Activated naive CD4-positive, alpha-beta T cell treated with anti-CD3 and anti-CD28 coated beads, Interleukin-2, amount 10 ng/mL, durations not matched to agents 7 days and 5 days (primary cell): ENCODE results near the gene ATG5.

Experiments used
- CTCF ChIA-PET: fragments of 350-600 bp; sonication (Branson Sonifier 250); formaldehyde crosslinking; loops from one replicate; lab custom pipeline; 2021; ENCODE audit warnings: antibody characterized with exemption; lab: Charles Lee
- DNase-seq: peaks from one replicate; pipeline ENCODE4 v3.0.0-alpha.2; 2020
- H3K27ac Mint-ChIP-seq: one replicate; pipeline ENCODE4 v1.8.0; 2021; ENCODE audit warnings: mild to moderate bottlenecking, moderate library complexity, mixed read lengths
- H3K27me3 Mint-ChIP-seq: one replicate; pipeline ENCODE4 v1.8.0; 2021; ENCODE audit warnings: mild to moderate bottlenecking, mixed read lengths
- H3K36me3 Mint-ChIP-seq: one replicate; pipeline ENCODE4 v1.8.0; 2021; ENCODE audit warnings: mixed read lengths
- H3K4me1 Mint-ChIP-seq: one replicate; pipeline ENCODE4 v1.8.0; 2021; ENCODE audit warnings: mixed read lengths
- H3K4me3 Mint-ChIP-seq: one replicate; pipeline ENCODE4 v1.8.0; 2021; ENCODE audit warnings: mild to moderate bottlenecking, moderate library complexity, mixed read lengths
- H3K9me3 Mint-ChIP-seq: one replicate; pipeline ENCODE4 v1.8.0; 2021; ENCODE audit warnings: mixed read lengths

ATG5 gene

DNA sequence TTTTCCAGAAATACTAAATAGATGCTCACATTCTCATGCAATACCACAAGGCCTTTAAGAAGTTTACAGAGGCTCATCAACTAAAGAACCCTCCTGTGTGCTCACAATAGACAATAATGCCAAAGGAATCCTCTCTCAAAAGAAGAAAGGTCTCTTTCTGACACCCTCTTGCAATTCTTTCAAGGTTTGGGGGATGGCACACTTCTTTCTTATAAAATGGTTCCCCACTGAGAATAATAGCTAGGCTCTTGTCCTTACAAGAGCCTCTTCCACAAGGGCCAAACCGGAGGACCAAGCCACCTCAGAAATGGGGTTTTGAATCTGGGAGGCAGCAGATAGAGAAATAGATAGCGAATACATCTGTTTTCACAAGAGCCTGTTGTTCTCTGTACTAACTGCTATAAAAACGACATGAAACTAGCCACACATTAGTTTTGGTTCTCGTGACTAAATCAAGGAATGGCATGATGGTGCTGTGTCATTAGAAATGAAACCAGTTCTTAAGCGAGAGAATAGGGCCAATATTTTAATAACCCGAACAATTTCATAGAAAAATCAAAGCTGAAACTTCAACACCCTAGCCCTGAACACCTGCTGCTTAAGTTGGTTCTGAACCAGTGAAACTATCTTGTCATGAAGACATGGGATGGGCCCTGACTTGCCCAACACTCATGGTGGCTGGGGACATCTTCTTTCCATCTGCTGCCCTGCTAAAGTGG, 158.3 kb downstream of the ATG5 start:
- Mint-ChIP-seq H3K36me3 (peaks cover 5% of the 10 kb centered on the region), H3K9me3 (peaks cover 4% of the 10 kb centered on the region), H3K27me3 (no peaks in the 10 kb centered on the region), H3K4me3 (no peak overlapping the region), H3K4me1 (peaks cover 51% of the 10 kb centered on the region), H3K27ac (peak overlapping the region; percentile 74)
- CTCF ChIA-PET, result interaction anchor here (1.0 to 1.3 kb wide), 2 partner anchors 11 to 21 kb away, joined by 3 to 6 read pairs; no protein-coding TSS in a partner anchor
- no peak for DNase-seq

- CTCF ChIA-PET, result interaction anchor here (1.0 kb wide), 1 partner anchor 9 kb away, joined by 6 read pairs; no protein-coding TSS in a partner anchor
- DNase-seq, result no peak
- Mint-ChIP-seq H3K4me1 (peaks cover 51% of the 10 kb centered on the region), H3K9me3 (peaks cover 4% of the 10 kb centered on the region), H3K27ac (no peak overlapping the region), H3K36me3 (peaks cover 5% of the 10 kb centered on the region), H3K4me3 (no peak overlapping the region), H3K27me3 (no peaks in the 10 kb centered on the region)
Observed at GRCh38 chr6:106165885-106166485, 159.6 kb downstream of the ATG5 start.

DNA sequence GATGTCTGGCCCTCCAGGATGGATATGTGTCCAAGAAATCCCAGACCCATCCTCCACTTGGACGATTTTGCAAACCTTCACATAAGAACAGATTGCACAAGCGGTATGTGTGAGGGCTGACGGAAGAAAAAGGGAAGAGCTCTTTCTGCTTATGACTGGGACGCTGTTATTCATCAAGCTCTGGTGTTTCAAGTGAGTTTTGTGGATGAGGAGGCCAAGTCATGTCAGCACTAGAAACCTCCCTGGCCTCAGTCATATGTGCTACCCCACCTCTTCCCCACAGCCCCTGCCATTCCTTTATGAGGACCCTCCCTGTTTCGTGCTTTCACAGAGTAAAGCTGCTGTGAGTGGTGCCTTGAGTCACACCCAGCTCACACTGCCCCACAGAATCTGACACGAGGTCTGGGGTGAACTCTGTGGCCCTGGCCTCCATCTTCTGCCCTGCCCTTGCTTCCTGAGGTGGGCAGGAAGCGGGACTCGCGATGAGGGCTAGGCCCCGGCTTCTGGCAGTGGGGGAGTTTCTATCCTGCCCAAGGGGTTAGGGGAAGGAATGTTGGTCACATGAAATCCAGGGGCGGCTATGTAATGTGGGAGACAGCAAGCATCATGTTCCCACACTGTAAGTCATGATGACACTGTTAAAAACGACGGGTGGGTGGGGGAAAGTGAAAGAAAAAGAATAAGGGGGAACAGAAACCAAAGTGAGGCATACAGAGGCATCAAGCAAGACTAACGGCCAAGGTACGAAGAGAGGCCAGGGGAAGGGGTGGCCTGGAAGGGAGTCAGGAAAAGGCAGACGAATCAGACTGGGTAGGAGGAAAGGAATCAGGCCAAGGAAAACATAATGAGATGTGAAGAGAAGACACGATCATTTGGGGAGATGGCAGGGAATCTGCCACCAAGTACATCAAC, 161.3 kb downstream of the ATG5 start:
- no peaks in the 10 kb centered on the region for H3K27me3 Mint-ChIP-seq
- H3K36me3 Mint-ChIP-seq, result peaks cover 5% of the 10 kb centered on the region
- CTCF ChIA-PET, result interaction anchor here (0.8 to 2.2 kb wide), 14 partner anchors 9 to 175 kb away, joined by 3 to 16 read pairs (median 3); no protein-coding TSS in a partner anchor
- peak overlapping the region; percentile 1 for H3K4me3 Mint-ChIP-seq
- H3K27ac Mint-ChIP-seq, result peak overlapping the region; percentile 79
- H3K9me3 Mint-ChIP-seq, result peaks cover 4% of the 10 kb centered on the region
- H3K4me1 Mint-ChIP-seq, result peaks cover 41% of the 10 kb centered on the region
- peak; percentile 50 for DNase-seq

GRCh38 chr6:106163446-106163965, 162.1 kb downstream of the ATG5 start:
- Mint-ChIP-seq H3K4me1 (peaks cover 41% of the 10 kb centered on the region), H3K36me3 (peaks cover 5% of the 10 kb centered on the region), H3K27ac (peak overlapping the region; percentile 79), H3K27me3 (no peaks in the 10 kb centered on the region), H3K9me3 (peaks cover 3% of the 10 kb centered on the region), H3K4me3 (no peak overlapping the region)
- CTCF ChIA-PET, result interaction anchor here (0.8 to 2.2 kb wide), 14 partner anchors 10 to 176 kb away, joined by 3 to 16 read pairs (median 3); no protein-coding TSS in a partner anchor
- DNase-seq, result peak; percentile 66

DNA sequence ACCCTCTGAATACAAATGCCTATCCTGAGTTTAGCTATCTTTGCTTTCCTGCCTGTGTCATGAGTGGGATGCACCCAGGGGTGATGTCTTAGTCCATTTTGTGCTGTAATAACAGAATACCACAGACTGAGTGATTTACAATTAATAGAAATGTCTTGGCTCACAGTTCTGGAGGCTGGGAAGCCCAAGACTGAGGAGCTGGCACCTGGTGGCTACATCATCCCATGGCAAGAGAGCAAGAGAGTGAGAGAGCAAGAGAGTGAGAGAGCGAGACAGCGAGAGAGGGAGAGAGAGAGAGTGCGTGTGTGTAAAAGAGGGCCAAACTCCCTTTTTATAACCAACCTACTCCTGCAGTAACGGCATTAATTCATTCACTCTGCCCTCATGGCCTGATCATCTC, 162.6 kb downstream of the ATG5 start:
- peaks cover 5% of the 10 kb centered on the region for H3K36me3 Mint-ChIP-seq
- peak overlapping the region; percentile 79 for H3K27ac Mint-ChIP-seq
- CTCF ChIA-PET, result interaction anchor here (0.8 to 2.2 kb wide), 11 partner anchors 9 to 176 kb away, joined by 3 to 16 read pairs (median 4); no protein-coding TSS in a partner anchor
- no peak overlapping the region for H3K4me3 Mint-ChIP-seq
- no peak for DNase-seq
- H3K9me3 Mint-ChIP-seq, result no peaks in the 10 kb centered on the region
- H3K4me1 Mint-ChIP-seq, result peaks cover 39% of the 10 kb centered on the region
- H3K27me3 Mint-ChIP-seq, result no peaks in the 10 kb centered on the region

DNA sequence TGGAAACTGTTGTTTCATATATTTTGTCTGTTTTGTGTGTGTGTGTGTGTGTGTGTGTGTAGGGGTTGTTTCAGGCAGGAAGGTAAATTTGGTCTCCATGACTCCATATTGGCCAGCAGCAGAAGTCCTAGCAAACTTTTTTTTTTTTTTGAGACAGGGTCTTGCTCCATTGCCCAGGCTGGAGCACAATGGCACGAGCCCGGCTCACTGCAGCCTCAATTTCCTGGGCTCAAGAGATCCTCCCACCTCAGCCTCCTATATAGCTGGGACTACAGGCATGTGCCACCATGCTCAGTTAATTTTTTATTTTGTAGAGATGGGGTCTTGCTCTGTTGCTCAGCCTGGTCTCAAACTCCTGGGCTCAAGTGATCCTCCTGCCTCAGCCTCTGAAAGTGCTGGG, 163.7 kb downstream of the ATG5 start:
- no peaks in the 10 kb centered on the region for H3K9me3 Mint-ChIP-seq
- peaks cover 5% of the 10 kb centered on the region for H3K27me3 Mint-ChIP-seq
- CTCF ChIA-PET, result interaction anchor here (1.2 kb wide), 1 partner anchor 60 kb away, joined by 3 read pairs; no protein-coding TSS in a partner anchor
- no peak for DNase-seq
- peaks cover 33% of the 10 kb centered on the region for H3K4me1 Mint-ChIP-seq
- H3K36me3 Mint-ChIP-seq, result peaks cover 5% of the 10 kb centered on the region
- no peak overlapping the region for H3K27ac Mint-ChIP-seq
- H3K4me3 Mint-ChIP-seq, result no peak overlapping the region

GRCh38 chr6:106161311-106161874, 164.2 kb downstream of the ATG5 start:
- no peak overlapping the region for H3K27ac Mint-ChIP-seq
- CTCF ChIA-PET, result no interaction called here
- DNase-seq, result no peak
- no peaks in the 10 kb centered on the region for H3K9me3 Mint-ChIP-seq
- peaks cover 6% of the 10 kb centered on the region for H3K27me3 Mint-ChIP-seq
- peaks cover 28% of the 10 kb centered on the region for H3K4me1 Mint-ChIP-seq
- peaks cover 5% of the 10 kb centered on the region for H3K36me3 Mint-ChIP-seq
- no peak overlapping the region for H3K4me3 Mint-ChIP-seq

GRCh38 chr6:106160189-106160588, 165.4 kb downstream of the ATG5 start:
- Mint-ChIP-seq H3K4me3 (no peak overlapping the region), H3K9me3 (no peaks in the 10 kb centered on the region), H3K4me1 (peaks cover 25% of the 10 kb centered on the region), H3K27me3 (peaks cover 8% of the 10 kb centered on the region), H3K27ac (no peak overlapping the region), H3K36me3 (peaks cover 4% of the 10 kb centered on the region)
- DNase-seq, result no peak
- CTCF ChIA-PET, result interaction anchor here (0.9 kb wide), 1 partner anchor 14 kb away, joined by 3 read pairs; no protein-coding TSS in a partner anchor

- no peak for DNase-seq
- H3K4me1 Mint-ChIP-seq, result peaks cover 21% of the 10 kb centered on the region
- peaks cover 1% of the 10 kb centered on the region for H3K36me3 Mint-ChIP-seq
- peaks cover 10% of the 10 kb centered on the region for H3K27me3 Mint-ChIP-seq
- H3K9me3 Mint-ChIP-seq, result no peaks in the 10 kb centered on the region
- no peak overlapping the region for H3K4me3 Mint-ChIP-seq
- no peak overlapping the region for H3K27ac Mint-ChIP-seq
- CTCF ChIA-PET, result interaction anchor here (0.6 to 1.4 kb wide), 3 partner anchors 64 to 121 kb away, joined by 3 to 5 read pairs (median 5); no protein-coding TSS in a partner anchor
Observed at GRCh38 chr6:106159531-106159940, 166.0 kb downstream of the ATG5 start.

DNA sequence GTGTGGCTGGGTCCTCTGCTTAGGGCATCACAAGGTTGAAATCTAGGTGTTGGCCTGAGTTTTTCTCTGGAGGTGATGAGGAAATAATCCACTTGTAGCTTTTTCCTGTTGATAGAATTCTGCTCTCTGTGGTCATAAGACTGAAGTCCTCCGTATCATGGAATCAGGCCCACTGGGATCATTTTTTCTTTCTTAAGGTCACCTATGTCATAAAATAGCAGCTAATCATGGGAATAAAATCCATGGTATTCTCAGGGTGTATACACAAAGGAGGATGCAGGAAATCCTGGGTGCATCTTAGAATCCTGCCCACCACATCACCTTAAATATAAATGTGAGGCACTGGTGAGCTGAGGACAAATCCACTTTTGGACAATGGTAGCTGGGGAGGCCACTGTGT, 166.7 kb downstream of the ATG5 start:
- no peak overlapping the region for H3K27ac Mint-ChIP-seq
- no peaks in the 10 kb centered on the region for H3K36me3 Mint-ChIP-seq
- CTCF ChIA-PET, result interaction anchor here (0.6 to 1.4 kb wide), 4 partner anchors 65 to 725 kb away, joined by 3 to 5 read pairs (median 4); no protein-coding TSS in a partner anchor
- H3K27me3 Mint-ChIP-seq, result peaks cover 12% of the 10 kb centered on the region
- H3K9me3 Mint-ChIP-seq, result no peaks in the 10 kb centered on the region
- no peak for DNase-seq
- no peak overlapping the region for H3K4me3 Mint-ChIP-seq
- H3K4me1 Mint-ChIP-seq, result peaks cover 14% of the 10 kb centered on the region

- Mint-ChIP-seq H3K9me3 (peaks cover 2% of the 10 kb centered on the region), H3K27me3 (peaks cover 12% of the 10 kb centered on the region), H3K4me1 (no peaks in the 10 kb centered on the region), H3K27ac (no peak overlapping the region), H3K36me3 (no peaks in the 10 kb centered on the region), H3K4me3 (no peak overlapping the region)
- CTCF ChIA-PET, result interaction anchor here (0.7 to 1.4 kb wide), 3 partner anchors 10 to 67 kb away, joined by 3 to 6 read pairs (median 3); no protein-coding TSS in a partner anchor
- no peak for DNase-seq
Observed at GRCh38 chr6:106156863-106157262, 168.7 kb downstream of the ATG5 start.

DNA sequence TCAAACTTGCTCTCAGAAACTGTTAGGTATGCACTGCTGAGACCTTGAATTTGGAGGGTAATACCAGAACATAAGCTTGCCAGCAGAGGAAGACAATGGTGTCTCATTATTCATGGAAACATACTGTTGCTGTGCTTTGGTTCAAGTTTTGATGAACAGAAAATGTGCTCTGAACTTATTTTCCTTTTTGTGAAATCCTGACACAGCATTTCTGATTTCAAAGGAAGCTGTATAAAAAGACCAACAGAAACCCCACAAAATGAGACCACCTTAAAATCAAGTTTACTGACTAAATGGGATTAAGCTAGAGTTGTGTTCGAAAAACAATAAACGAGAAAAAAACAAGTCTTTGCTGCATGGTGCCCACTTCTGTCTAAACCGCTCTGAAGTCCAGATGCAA, 169.1 kb downstream of the ATG5 start:
- H3K4me3 Mint-ChIP-seq, result no peak overlapping the region
- H3K27ac Mint-ChIP-seq, result no peak overlapping the region
- peaks cover 12% of the 10 kb centered on the region for H3K27me3 Mint-ChIP-seq
- no peak for DNase-seq
- peaks cover 2% of the 10 kb centered on the region for H3K9me3 Mint-ChIP-seq
- no peaks in the 10 kb centered on the region for H3K4me1 Mint-ChIP-seq
- H3K36me3 Mint-ChIP-seq, result no peaks in the 10 kb centered on the region
- CTCF ChIA-PET, result interaction anchor here (0.7 to 1.4 kb wide), 4 partner anchors 10 to 66 kb away, joined by 3 to 6 read pairs (median 3); no protein-coding TSS in a partner anchor
